Epidermal melanocyte (primary cell): Measurements from ENCODE around the gene BCL2.

ENCODE experiments used
- DNase-seq: peaks from one replicate; pipeline ENCODE4 v3.0.0; 2011; ENCODE audit warnings: low spot score; ENCODE audit not compliant: insufficient read length

Gene BCL2

DNA sequence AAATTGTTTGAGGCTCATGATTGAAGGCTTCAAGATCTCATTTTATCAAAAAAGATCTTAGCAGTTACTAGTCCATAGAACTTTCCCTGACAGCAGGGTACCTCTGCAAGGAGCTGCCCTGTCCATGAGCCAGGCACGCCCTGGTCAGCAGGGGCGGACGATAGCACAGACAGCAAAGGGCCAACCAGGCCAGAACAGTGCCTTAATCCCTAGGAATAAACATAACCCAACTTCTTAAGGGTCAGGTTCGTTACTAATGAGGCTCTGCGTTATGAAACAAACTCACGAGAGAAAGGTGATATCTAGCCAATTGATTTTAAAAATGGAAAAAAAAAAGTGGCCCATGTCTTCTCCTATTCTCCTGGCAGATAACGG lies 59.2 kb downstream of the BCL2 start:
- DNase-seq: no peak

DNA sequence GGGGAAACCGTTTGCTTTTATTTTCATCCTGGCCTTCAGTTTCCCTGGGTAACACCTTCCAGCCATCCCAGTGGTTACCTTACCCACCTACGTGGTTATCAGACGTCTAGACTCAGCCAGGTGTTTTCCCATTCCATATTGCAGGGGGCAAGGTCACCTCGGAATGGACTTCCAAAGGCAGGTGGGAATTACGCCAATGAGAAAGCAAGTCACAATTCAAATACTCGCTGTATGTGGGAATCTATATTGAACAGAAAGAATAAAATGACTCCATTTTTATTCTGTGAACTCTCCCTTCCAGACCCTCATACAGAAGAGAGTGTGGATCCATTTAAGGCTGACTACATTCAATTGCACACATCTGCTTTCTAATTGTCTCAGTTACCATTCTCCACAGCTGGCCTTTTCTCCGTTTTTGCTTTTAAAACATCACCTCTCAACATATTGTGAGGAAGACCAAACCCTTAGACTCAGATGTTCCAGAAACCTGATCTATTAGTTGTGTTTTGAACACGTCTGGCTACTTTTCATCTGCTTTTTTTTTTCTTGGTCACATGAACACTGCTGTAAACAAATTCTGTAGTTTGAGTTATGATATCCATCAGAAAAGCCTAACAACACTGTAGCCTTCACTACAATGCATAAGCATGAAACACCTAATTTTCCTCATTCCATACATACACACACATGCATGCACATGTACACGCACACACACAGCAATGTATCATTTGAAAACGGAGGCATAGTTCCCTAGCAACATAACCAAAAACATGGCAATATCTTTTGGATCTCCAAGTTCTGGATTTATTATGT lies 59.8 kb downstream of the BCL2 start:
- no peak for DNase-seq

DNA sequence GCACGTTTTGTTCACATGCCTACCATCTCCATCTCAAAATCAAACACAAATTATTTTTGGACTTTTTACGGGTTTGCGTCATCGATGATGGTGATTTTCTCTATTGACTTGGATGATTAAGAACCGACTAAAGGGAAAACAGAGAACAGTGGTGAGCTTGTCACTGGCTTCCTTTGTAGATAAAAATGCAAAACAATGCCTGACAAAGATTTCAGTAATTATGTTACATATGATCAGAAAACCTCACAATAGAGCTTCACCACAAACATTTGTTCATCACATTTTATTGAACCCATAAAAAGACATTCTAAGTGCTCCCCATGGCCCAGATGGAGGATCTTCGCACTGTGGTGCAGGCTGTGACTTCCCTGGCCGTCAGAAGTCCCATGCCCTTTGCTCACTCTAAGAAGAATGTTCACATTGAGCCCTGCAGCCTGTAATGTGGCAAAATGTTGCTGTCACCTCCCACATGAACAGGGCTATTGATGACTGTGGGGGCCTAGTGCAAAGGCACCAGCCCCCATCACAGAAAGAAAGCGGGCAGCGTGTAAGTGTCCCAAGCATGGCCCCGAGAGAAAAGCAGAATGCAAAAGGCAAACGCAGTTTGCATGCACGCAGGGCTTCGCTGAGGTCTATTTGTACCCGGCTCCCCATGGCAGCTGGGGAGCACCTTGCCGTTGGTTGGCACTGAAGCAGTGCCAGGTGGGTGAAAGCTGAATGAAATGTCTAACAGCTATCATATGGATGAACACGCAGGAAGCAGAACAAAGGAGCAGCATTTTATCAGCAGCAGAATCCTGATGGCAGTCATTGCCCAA lies 60.6 kb downstream of the BCL2 start:
- no peak for DNase-seq

GRCh38 chr18:63257453-63257852 lies 62.1 kb downstream of the BCL2 start:
- no peak for DNase-seq

- DNase-seq: no peak
Observed at GRCh38 chr18:63255435-63255834, 64.1 kb downstream of the BCL2 start.

DNA sequence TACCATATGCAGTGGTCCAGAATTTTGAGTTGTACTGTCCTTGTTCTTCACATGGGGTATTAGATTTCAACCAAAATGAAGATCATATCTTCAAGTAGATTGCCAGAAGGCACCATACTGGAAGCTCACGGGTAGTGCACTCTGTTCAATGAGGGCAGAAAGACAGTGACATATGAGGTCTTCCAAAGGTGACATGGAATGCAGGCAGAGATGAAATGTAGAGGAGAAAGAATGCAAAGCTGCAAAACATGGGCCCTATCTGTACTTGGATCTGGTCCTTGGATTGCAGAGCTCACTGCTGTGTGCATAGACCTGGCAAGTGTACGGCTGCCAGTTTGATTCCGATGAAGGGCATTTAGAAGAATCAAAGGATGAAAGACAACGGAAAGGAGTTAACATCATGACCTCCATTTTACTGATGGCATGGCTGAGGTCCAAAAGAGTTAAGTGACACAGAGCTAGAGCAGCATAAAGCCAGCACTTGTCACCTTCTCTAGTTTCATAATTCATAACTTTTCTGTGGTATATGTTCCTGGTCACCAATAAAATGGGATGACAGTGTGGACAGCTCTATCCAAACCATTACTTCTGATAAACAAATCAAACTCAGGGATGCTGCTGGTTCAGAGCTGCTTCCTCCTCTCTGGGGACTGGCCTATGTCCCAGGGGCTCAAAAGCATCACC lies 64.7 kb downstream of the BCL2 start:
- no peak for DNase-seq

DNA sequence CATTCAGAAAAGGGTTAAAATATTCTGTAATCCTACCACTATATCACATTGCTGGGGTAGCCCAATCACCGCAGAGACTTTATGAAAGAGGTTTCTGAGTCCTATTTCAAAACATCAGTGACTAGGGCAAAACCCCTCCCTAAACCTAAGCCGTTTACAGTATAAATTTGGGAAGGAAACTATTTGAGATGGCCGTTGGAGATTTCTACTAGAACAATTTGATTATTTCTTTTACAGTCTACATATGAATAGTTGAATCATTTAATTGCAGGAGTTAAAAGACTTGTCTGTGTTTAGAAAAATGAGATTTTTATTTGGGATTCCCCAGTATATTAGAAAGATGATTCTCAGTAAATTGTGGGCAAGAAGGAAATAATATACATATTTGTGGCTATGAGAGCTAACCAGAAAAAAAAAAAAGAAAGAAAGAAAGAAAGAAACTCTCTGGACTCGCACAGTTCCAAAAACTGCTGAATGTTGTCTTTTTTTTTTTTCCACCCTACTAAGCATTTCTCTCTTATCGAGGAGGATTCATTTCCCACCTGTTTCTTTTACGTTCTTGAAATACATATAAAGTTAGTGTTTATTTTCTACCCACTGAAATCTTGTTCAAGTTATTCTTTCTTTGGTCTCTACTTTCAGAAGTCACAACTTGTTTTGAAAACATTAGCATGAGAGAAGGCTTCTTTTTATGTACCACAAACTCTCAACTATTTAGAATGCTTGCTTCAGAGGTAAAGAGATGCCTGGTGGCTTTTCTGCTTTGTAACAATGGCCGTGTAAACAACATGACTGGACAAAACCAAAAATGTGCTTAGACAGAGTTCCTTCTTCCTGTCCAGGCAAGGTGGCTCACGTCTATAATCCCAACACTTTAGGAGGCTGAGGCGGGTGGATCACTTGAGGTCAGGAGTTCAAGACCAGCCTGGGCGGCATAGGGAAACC lies 65.9 kb downstream of the BCL2 start:
- peak; percentile 48 for DNase-seq

DNA sequence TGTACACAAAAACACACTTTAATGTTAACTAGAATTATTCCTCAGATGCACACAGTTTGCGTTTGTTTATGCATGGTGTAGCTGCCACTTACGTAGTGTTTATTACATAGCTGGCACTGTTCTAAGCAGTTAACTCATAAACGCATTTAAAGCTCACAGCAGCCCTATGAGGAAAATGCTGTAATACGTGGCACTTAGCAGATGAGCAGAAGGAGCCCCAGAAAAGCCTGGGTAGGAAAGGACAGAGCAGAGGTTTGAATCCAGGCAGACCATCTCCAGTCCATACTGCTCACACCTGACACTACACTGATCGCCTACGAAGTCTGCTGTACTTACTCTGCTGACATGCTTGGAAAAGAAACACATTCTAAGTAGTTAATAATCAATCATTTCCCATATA lies 66.6 kb downstream of the BCL2 start:
- no peak for DNase-seq

GRCh38 chr18:63249771-63250170 lies 69.8 kb downstream of the BCL2 start:
- no peak for DNase-seq

DNA sequence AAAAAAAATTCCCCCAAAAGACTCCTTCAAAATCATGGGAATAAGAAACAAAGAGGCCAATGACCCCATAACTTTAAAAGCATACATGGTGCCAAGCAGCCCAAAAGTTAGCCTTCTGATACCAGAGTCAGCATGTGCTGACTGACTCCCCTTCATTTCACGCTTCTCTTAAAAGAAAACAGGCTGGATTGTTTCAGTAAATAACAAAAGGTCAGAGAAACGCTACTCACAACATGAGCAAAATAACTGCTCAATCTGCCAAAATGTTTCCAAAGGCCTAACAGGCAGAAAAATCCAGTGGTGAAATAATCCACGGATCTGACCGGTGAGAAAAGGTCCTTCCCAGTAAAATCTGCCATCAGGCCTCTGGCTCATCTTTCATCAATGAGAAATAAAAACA lies 71.6 kb downstream of the BCL2 start:
- DNase-seq: no peak

GRCh38 chr18:63247506-63247905 lies 72.1 kb downstream of the BCL2 start:
- no peak for DNase-seq

DNA sequence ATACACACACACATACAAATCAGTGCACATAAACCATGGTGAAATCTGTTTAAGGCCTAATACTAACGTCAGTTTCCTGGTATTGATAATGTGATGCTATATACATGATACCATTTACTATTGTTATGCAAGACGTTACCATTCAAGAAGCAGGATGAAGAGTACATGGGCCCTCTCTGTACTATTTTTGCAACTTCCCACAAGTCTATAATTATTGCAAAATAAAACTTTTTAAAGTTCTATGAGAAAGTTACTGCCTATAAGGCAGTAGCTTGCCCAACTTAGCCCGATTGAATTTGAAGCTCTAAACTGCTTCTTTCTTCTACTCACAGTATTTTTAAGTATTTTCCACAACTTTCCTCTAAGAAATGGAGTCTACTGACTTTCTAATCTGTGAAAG lies 74.0 kb downstream of the BCL2 start:
- no peak for DNase-seq

DNA sequence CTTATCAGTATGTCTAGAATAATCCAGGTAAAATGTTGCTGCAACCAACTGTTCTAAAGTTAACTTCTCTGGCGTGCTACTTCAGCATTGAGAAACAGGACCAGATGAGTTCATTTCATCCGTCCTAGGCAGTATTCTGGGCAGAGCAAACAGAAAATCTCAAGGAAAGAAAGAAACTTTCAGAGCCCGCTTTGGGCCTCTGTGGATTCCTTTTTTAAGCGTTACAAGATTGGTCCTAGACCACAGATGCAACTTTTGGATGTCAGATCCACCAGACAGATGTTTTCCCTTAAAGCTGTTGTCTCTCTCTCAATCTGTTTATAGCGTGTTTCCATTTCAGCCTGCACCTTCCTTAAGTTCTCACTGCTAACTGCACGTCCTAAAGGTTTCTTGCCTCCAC lies 75.0 kb downstream of the BCL2 start:
- no peak for DNase-seq

GRCh38 chr18:63241760-63242159 lies 77.8 kb downstream of the BCL2 start:
- DNase-seq: no peak

DNA sequence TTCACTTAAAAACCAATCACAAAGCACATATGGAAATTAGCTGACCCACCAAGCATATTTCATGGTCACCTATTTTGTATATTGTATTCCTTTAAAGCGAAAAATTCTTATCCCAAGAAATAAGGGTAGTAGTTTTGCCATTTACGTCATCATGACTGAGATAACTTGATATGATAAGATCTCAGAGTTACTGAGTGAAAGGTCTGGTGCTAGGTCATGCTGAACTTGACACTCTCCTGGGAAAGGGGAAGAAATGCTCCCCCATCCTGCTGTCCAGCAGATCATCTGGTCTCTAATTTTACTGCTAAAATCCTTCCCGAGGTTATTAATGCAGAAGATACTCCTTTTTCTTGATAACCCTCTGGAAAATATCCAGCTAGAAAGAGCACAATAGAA lies 78.3 kb downstream of the BCL2 start:
- DNase-seq: no peak

DNA sequence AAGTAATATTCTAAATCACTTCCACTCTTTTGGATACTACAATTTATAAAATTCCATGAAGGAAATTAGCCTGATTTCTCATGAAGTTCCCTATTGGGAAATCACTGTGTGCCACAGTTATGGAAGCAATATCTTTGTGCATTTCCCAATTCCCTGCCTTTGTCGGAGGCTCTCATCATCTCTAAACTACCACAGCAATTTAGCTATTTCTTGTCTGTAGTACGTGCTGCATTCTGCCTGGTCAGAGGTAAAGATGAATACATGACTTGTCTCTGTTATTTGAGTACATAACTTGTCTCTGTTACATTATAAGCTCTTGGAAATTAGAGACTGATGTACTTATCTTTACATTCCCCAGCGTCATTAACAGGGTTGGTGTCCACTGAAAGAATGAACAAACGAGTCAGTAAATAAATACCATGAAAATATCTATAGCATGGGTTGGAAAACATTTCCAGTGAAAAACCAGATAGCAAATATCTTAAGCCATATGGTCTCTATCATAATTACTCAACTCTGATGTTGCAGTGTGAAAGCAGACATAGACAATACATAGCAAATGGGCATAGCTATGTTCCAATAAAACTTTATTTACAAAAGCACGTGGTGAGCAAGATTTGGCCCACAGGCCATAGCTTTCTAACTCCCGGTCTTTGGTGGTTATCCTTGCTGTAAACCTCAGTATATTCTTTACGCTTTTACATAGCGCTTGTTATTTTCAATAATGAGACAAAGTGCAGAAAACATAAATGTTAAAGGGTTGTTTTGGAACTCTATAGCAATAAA lies 78.8 kb downstream of the BCL2 start:
- no peak for DNase-seq

DNA sequence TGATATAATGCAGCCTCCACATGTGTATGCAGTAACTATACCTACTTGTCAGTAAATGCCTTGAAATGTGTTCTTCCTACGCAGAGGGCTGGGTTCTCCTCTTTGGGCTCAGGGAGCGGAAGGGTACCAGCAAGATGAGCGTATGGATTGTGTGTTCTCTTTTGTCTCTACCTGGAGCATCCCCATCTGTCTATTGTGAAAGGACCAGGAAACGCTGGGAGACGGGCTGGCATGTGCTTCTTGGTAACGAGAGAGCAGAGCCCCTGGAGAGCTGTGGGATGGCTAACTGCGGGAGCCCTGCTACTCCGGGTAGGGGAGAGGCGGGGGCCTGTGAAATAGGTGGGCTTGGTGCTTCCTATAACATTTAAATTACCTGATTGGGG lies 80.9 kb downstream of the BCL2 start:
- no peak for DNase-seq

DNA sequence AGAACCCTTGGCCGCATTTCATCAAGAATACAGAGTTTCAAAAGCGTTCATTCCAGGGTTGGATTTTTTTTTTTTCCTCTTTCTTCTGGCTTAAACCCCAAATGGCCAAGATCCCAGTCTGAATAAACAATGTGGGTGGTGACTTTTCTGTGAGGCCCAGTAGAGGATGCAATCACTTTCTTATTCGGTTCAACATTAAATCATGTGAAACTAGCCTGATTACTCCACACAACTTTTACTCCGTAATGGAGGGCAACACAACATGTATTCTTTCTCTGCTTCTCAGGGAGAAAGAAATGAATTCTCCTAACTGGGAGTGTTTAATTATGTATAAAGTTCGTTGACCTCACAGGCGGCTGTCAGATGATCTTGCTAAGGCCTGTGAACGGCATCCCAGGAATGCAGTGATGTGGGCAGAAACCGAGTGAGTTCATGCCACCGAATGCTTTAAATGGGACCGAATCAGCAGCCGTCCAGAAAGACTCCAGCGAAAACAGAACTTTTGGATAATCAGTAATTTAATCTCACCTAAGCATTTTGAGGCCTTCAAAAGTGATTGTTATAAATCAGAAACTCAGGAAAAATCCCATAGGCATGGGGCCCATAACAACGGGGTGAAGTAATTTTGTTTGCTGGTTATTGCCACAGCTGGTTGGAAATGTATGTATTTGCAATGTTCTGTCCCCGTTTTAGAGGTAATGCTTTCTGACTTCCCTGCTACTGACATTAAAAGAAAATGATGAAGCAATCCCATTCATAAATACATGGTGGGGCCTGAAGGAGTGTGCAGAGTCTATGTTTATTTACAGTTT lies 81.5 kb downstream of the BCL2 start:
- DNase-seq: peak; percentile 93
